GM13977 (cell line): Measurements from ENCODE around the gene CNTNAP4.

Experiments
- DNase-seq: peaks from one replicate; pipeline ENCODE4 v3.0.0; 2012; ENCODE audit warnings: low spot score
- CTCF ChIP-seq: IDR thresholded peaks from 2 replicates; pipeline ENCODE4 v1.5.1; 2012; ENCODE audit warnings: mild to moderate bottlenecking, control low read depth; ENCODE audit not compliant: insufficient read depth; ENCODE audit errors: extremely low read depth, missing control alignments
- in situ Hi-C: fragments of 300-500 bp; cut with MboI; formaldehyde crosslinking; loops from one replicate; pipeline ENCODE4 v1.12.0; 2022; ENCODE audit warnings: low sequenced_read_pairs, low pct_unique_long_range_greater_than_20kb, mixed read lengths, inconsistent platforms; ENCODE audit not compliant: unreplicated experiment

Gene CNTNAP4

GRCh38 chr16:76329106-76329505 is 51.9 kb downstream of the CNTNAP4 start:
- TF ChIP-seq CTCF, result no peak
- DNase-seq, result no peak
- in situ Hi-C loops, result no loop called here

GRCh38 chr16:76335180-76335974 is 58.2 kb downstream of the CNTNAP4 start:
- TF ChIP-seq CTCF, result no peak
- no peak for DNase-seq
- in situ Hi-C loops, result no loop called here

GRCh38 chr16:76336112-76336511 is 58.9 kb downstream of the CNTNAP4 start:
- in situ Hi-C loops, result no loop called here
- TF ChIP-seq CTCF, result no peak
- no peak for DNase-seq

GRCh38 chr16:76338472-76338871 is 61.3 kb downstream of the CNTNAP4 start:
- no peak for DNase-seq
- in situ Hi-C loops, result no loop called here
- TF ChIP-seq CTCF, result no peak

GRCh38 chr16:76343769-76344168 is 66.6 kb downstream of the CNTNAP4 start:
- in situ Hi-C loops, result no loop called here
- DNase-seq, result no peak
- no peak for TF ChIP-seq CTCF

- no peak for TF ChIP-seq CTCF
- no peak for DNase-seq
- in situ Hi-C loops, result no loop called here
These were observed 68.0 kb downstream of the CNTNAP4 start for GRCh38 chr16:76345163-76345661.

- in situ Hi-C loops, result no loop called here
- no peak for DNase-seq
These were observed 69.0 kb downstream of the CNTNAP4 start for GRCh38 chr16:76346210-76346609.

More at GRCh38 chr16:76346210-76346609, 69.0 kb downstream of the CNTNAP4 start:
- TF ChIP-seq CTCF, result no peak
